ENCODE results near the gene MRPL27.
A peak's percentile ranks its signal among the peaks of the same experiment; 100 is the strongest.

The MRPL27 gene

DNA sequence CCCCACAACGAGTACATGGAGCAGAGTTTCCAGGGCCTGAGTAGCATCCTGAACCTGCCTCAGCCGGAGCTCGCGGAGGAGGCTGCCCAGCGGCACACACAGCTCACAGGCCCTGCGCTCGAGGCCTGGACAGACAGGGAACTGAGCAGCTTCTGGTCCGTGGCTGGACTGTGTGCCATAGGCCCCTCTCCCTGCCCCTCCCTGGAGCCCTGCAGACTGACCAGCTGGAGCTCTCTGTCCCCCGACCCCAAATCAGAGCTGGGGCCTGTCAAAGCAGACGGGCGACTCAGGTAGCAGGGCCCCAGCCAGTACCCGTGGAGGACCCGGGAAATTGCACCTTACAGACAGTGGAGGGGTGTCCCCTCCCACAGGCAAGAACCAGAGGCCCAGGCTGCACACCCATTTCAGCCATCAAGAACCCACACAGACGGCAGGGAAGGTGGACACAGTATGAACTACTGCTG, 13.0 kb downstream of the MRPL27 start:
- peak; percentile 54 for DNase-seq

GRCh38 chr17:50359005-50359699, 13.8 kb downstream of the MRPL27 start:
- no peak for DNase-seq

- DNase-seq: no peak
Observed at GRCh38 chr17:50358177-50358576, 14.8 kb downstream of the MRPL27 start.

DNA sequence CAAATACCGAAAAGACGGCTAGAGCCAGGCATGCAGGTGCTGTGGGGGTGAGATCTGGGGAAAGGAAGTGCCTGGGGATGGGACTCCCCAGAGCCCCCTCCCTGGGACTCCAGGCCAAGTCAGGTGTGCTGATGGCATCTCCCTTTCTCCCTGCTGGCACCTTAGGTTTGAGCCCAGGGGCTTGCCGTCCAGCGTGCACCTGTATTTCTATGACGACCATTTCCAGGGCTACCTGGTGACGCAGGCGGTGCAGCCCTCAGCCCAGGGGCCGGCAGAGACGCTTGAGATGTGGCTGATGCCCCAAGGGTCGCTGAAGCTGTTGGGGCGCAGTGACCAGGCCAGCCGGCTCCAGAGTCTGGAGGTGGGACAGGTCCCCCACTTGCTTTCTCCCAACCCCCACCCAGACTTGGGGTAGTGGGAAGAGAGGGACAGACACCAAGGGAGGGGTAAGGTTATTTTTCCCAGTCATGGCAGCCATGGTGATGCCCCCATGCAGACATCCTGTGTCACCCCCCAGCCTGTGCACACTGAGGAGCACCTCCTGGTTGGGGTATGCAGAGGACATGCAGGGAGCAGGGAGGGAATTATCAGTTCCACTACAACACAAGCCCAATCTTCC, 16.0 kb downstream of the MRPL27 start:
- DNase-seq: peak; percentile 48

DNA sequence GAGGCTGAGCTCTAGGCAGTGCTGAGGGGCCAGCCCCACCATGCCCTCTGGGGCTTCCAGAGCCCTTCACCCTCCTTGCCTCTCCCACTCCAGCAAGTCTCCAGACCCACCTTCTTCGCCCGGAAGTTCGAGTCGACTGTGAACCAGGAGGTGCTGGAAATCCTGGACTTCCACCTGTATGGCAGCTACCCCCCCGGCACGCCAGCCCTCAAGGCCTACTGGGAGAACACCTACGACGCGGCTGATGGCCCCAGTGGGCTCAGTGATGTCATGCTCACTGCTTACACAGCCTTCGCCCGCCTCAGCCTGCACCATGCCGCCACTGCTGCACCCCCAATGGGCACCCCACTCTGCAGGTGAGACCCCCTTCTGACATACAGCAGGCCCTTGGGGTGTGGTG, 16.6 kb downstream of the MRPL27 start:
- DNase-seq: peak; percentile 58

- peak; percentile 58 for DNase-seq
Observed at GRCh38 chr17:50355701-50356341, 17.2 kb downstream of the MRPL27 start.

DNA sequence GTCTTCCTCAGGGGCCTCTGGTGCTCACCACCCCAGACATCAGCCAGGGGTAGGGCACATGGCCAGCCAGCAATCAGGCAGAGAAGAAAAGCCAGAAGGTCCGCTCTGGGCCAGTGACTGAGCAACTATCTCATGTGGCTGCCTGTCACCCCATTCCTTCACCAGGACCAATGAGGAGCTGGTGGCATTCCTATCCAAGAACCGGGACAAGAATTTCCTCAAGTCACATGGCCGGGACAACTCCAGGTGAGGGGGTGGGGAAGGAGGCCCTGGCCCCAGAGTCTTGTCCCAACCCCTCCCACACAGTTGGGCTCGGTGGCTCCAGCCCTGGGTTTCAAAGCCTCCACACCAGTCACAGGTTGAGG, 17.7 kb downstream of the MRPL27 start:
- DNase-seq: no peak

DNA sequence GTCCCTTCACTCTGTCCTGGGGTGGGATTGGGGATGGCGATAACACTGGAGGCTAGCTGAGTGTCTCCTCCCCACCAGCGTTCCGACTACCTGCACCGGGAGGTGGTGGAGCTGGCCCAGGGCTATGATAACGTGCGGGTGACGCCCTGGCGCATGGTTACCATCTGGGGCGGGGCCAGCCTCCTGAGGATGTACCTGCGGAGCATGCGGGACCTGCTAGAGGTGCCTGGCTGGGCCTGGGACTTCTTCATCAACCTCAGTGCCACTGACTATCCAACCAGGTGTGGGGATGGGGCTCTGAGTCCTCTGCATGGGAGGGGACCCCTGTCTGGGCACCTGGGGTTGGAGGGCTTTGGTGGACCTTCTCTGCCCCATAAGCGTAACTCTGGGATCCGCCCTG, 18.2 kb downstream of the MRPL27 start:
- peak; percentile 50 for DNase-seq

- peak; percentile 59 for DNase-seq
Observed at GRCh38 chr17:50354198-50354597, 18.8 kb downstream of the MRPL27 start.

- DNase-seq: peak; percentile 56
Observed at GRCh38 chr17:50353600-50354195, 19.3 kb downstream of the MRPL27 start.

- DNase-seq: peak; percentile 52
Observed at GRCh38 chr17:50352693-50353599, 20.0 kb downstream of the MRPL27 start.

GRCh38 chr17:50352072-50352692, 20.8 kb downstream of the MRPL27 start:
- peak; percentile 62 for DNase-seq

- DNase-seq: peak; percentile 43
Observed at GRCh38 chr17:50350733-50351132, 22.3 kb downstream of the MRPL27 start.

- DNase-seq: peak; percentile 49
Observed at GRCh38 chr17:50349243-50349600, 23.8 kb downstream of the MRPL27 start.

DNA sequence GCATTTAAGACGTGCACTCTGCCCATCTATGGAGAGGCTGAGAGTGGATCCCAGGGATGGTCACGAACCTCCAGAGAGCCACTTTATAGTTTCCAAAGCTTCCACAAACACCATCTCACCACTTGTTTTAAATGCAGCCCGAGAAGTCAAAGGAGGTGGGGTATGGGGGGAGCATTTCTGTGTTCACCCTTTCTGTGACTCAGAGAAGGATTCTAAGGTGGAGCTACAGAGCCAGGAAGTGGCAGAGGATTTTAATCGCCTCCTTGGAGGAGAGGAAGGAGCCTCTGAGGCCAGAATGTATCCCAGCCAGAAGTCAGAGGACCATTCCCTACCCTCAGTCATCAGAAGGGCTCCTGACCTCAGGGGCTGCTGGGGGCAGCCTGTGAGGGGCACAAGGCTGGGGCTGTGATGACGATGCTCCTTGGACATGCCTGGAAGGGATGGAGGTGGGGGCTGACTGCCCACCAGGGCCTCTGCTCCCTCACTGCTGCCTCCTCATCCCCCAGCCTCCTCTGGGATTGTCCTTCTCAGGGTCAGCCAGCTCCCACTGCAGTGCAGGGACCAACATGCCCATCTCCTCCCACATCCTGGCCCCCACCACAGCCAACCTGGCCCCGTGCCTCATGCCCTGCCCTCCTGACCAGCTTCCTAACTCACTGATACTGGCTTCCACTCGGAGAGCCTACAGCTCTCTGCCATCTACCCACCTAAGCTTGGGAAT, 24.3 kb downstream of the MRPL27 start:
- DNase-seq: peak; percentile 50

DNA sequence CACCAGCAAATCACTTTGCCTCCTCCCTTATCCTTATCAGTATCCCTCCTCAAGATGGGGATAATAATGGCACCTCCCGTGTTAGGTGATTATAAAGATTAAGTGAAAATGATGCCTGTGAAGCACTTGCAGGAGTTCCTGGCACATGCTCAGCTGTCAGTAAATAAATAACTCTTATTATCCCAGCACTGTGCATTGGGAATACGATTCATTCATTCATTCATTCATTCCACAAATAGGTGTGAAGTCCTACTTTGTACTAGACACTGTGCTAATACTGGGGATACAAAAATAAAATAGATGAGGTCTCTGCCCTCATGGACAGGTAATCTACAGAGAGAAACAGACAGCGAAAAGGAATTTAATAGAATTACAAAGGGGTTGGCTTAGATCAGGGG, 25.1 kb downstream of the MRPL27 start:
- no peak for DNase-seq

DNA sequence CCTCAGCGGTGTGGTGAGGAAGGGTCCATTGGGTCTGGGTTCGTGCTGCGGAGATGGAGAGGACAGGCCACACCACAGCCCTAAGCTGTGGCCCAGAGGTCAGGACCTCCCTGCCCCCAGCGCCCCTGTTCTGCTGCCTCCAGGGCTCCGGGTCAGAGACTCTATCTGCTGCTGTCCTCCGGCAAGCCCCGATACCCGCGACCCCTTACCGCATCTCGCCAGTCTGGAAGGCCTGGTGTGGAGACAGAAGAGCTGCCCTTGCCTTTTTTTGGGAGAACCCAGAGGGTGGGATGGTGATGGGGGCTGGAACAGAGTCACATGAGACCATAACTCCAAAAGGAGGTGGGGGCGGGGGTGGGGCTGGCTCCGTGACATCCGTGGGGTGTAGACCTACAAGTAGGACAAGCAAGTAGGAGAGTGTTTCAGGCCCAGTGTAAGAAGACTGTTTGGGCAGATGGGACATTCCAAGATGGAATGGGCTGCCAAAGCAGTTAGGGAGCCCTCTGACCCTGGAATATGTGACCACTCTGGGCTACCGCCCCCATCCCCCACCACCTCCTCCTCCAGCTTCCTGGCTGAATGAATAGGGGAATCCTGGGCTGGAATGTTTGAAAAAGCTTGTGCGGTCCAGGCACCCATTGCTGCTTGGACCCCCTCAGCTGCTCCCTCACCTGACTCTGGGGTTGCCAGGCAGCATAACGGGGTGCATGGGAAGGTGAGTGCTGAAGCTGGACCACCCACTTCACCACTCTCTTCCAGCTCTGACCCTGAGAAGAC, 25.7 kb downstream of the MRPL27 start:
- DNase-seq: peak; percentile 57

- peak; percentile 83 for DNase-seq
Observed at GRCh38 chr17:50346313-50347116, 26.5 kb downstream of the MRPL27 start.

GRCh38 chr17:50345432-50346312, 27.3 kb downstream of the MRPL27 start, which contains the start of gene XYLT2:
Gene XYLT2 (plus strand): TSS chr17:50346126. CDS start chr17:50346141, 15 bp downstream.
- DNase-seq: peak; percentile 97

Measured in activated effector memory CD4-positive, alpha-beta T cell treated with anti-CD3 and anti-CD28 coated beads, Interleukin-2, amount 50 U/mL, for 16 hours (primary cell).